Measurements from ENCODE around the gene ATOSB. TPM values are rescaled to one million over a fixed set of nuclear protein-coding genes. Genes with fewer than 3 reads are reported as not detected.

ATOSB gene
- total and polyA plus RNA-seq, 4 donors, result 9.5 to 32.0 (median 23.0) TPM

DNA sequence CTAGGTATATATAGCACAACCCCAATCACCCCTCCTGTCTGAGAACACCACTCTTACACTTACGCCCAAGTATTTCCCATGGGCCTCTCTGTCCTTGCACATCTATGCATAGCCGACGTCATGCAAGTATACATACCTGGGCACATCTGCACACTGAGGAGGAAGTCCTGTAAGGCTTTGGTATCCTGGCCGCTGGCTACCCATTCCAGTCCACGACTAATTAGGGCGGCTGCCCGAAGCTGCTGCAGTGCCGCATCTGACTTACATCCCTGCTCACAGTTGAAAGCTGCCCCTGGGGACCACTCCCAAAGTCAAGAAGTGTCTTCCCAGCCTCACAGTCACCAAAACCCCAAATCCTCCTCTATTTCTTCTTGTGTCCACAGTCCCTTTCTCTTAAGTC lies 40.9 kb downstream of the ATOSB start:
- H3K9me3 ChIP-seq (ENCODE audit: control insufficient read depth in 4 of 4, insufficient read depth in 3 of 4, low read length in 3 of 4), result no peaks in the 10 kb centered on the region
- H3K36me3 ChIP-seq (ENCODE audit: control insufficient read depth in 4 of 4, insufficient read depth in 4 of 4, low read length in 4 of 4), result peaks cover 0 to 32% (median 13%) of the 10 kb centered on the region in 4 donors
- ATAC-seq (ENCODE audit: insufficient read depth, low FRiP score) (no peak), DNase-seq (no peak)
- WGBS, 2 donors, result 94 to 97% methylated on average over 8 of the region's 8 CpGs
- no peak overlapping the region for H3K4me3 ChIP-seq
- H3K4me1 ChIP-seq (ENCODE audit: control insufficient read depth in 5 of 5, insufficient read depth in 5 of 5, low read length in 5 of 5), result peaks cover 10 to 31% (median 13%) of the 10 kb centered on the region in 5 donors
- no peaks in the 10 kb centered on the region for H3K27me3 ChIP-seq (ENCODE audit: control insufficient read depth in 3 of 3, insufficient read depth in 3 of 3, low read length in 2 of 3)
- no peak overlapping the region for H3K9ac ChIP-seq (ENCODE audit: insufficient read depth in 1 of 2, low read length in 2 of 2)
- TF ChIP-seq, protein P1, sequence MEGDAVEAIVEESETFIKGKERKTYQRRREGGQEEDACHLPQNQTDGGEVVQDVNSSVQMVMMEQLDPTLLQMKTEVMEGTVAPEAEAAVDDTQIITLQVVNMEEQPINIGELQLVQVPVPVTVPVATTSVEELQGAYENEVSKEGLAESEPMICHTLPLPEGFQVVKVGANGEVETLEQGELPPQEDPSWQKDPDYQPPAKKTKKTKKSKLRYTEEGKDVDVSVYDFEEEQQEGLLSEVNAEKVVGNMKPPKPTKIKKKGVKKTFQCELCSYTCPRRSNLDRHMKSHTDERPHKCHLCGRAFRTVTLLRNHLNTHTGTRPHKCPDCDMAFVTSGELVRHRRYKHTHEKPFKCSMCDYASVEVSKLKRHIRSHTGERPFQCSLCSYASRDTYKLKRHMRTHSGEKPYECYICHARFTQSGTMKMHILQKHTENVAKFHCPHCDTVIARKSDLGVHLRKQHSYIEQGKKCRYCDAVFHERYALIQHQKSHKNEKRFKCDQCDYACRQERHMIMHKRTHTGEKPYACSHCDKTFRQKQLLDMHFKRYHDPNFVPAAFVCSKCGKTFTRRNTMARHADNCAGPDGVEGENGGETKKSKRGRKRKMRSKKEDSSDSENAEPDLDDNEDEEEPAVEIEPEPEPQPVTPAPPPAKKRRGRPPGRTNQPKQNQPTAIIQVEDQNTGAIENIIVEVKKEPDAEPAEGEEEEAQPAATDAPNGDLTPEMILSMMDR (IDR thresholded peaks at IDR 0.05; ENCODE audit: control extremely low read depth, extremely low read depth), result no peak
- H3K27ac ChIP-seq (ENCODE audit: low read depth in 1 of 2, low read length in 1 of 2), result no peak overlapping the region

DNA sequence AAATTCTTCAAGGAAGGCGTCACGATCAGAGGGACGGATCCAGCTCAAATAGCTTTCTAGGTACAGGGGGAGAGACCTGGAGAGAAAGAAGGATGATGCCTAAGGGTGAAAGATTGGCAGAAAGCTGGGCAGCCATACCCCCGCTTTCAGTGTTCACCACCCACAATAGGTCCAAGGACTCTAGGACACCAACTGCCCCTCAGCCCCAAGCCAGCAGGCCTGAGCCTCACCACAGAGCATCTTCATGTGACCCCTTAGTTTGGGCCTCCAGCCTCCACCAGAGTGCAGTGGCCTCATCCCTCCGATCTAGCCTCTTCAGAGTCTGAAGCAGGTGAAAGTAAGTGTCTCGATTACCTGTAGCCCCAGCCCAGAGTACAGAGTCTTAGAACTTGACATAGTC lies 41.5 kb downstream of the ATOSB start:
- Histone ChIP-seq H3K4me1 (ENCODE audit: control insufficient read depth in 5 of 5, insufficient read depth in 5 of 5, low read length in 5 of 5) (peaks cover 9 to 34% (median 16%) of the 10 kb centered on the region in 5 donors), H3K27me3 (ENCODE audit: control insufficient read depth in 3 of 3, insufficient read depth in 3 of 3, low read length in 2 of 3) (no peaks in the 10 kb centered on the region), H3K27ac (ENCODE audit: low read depth in 1 of 2, low read length in 1 of 2) (no peak overlapping the region), H3K9me3 (ENCODE audit: control insufficient read depth in 4 of 4, insufficient read depth in 3 of 4, low read length in 3 of 4) (no peaks in the 10 kb centered on the region), H3K4me3 (no peak overlapping the region), H3K9ac (ENCODE audit: insufficient read depth in 1 of 2, low read length in 2 of 2) (no peak overlapping the region), H3K36me3 (ENCODE audit: control insufficient read depth in 4 of 4, insufficient read depth in 4 of 4, low read length in 4 of 4) (peaks cover 0 to 32% (median 13%) of the 10 kb centered on the region in 4 donors)
- TF ChIP-seq, protein P1 (IDR thresholded peaks at IDR 0.05; ENCODE audit: control extremely low read depth, extremely low read depth), result no peak
- WGBS, 2 donors, result 97 to 100% methylated on average over 6 of the region's 6 CpGs
- DNase-seq (no peak), ATAC-seq (ENCODE audit: insufficient read depth, low FRiP score) (no peak)

DNA sequence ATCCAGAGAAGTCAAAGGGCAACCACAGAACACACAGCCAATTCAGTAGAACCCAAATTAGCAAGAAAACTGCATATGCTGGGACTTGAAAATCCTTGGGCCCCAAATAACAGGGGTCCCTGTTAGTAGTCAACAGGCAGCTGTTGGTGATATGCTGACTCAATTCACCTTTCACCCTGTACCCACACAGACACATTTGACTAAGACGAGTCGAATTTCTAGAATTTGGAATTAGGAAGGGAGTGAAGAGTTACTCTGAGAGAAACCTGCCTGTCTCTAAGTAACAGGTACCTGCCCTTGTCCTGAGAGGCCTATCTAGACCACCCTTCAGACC lies 42.4 kb downstream of the ATOSB start:
- Histone ChIP-seq H3K27ac (ENCODE audit: low read depth in 1 of 2, low read length in 1 of 2) (peak overlapping the region in 1 of 2 donors; percentile 68), H3K4me1 (ENCODE audit: control insufficient read depth in 5 of 5, insufficient read depth in 5 of 5, low read length in 5 of 5) (peaks cover 6 to 28% (median 17%) of the 10 kb centered on the region in 5 donors), H3K9me3 (ENCODE audit: control insufficient read depth in 4 of 4, insufficient read depth in 3 of 4, low read length in 3 of 4) (no peaks in the 10 kb centered on the region), H3K9ac (ENCODE audit: insufficient read depth in 1 of 2, low read length in 2 of 2) (no peak overlapping the region), H3K36me3 (ENCODE audit: control insufficient read depth in 4 of 4, insufficient read depth in 4 of 4, low read length in 4 of 4) (peaks cover under 1 to 32% (median 14%) of the 10 kb centered on the region in 4 donors), H3K4me3 (no peak overlapping the region), H3K27me3 (ENCODE audit: control insufficient read depth in 3 of 3, insufficient read depth in 3 of 3, low read length in 2 of 3) (no peaks in the 10 kb centered on the region)
- ATAC-seq (ENCODE audit: insufficient read depth, low FRiP score) (no peak), DNase-seq (no peak)
- TF ChIP-seq, protein P1 (IDR thresholded peaks at IDR 0.05; ENCODE audit: control extremely low read depth, extremely low read depth), result no peak
- 91 to 92% methylated on average over 2 of the region's 2 CpGs for WGBS, 2 donors

All from lung (tissue), 12 donors.